Cardiac fibroblast (primary cell): ENCODE results near the gene SMAD5.

ENCODE experiments used
- DNase-seq, 2 donors: peaks; one replicate each; pipeline versions ENCODE4 v3.0.0 to v3.0.0-alpha.2; 2010; ENCODE audit warnings: low read depth in 2 of 2
- H3K4me3 ChIP-seq, 2 donors: replicated peaks in 1 of 2; 1 replicate in 1 of 2; 2 replicates in 1 of 2; pipeline ENCODE4 v1.5.1; 2011; ENCODE audit warnings: low read depth in 2 of 2, low read length in 2 of 2, mild to moderate bottlenecking in 2 of 2, moderate library complexity in 1 of 2
- TF ChIP-seq, protein P1 (sequence below): IDR thresholded peaks from one replicate; pipeline ENCODE4 v1.5.1; 2011; ENCODE audit warnings: low read depth, mild to moderate bottlenecking, low read length, inconsistent platforms

Gene SMAD5

DNA sequence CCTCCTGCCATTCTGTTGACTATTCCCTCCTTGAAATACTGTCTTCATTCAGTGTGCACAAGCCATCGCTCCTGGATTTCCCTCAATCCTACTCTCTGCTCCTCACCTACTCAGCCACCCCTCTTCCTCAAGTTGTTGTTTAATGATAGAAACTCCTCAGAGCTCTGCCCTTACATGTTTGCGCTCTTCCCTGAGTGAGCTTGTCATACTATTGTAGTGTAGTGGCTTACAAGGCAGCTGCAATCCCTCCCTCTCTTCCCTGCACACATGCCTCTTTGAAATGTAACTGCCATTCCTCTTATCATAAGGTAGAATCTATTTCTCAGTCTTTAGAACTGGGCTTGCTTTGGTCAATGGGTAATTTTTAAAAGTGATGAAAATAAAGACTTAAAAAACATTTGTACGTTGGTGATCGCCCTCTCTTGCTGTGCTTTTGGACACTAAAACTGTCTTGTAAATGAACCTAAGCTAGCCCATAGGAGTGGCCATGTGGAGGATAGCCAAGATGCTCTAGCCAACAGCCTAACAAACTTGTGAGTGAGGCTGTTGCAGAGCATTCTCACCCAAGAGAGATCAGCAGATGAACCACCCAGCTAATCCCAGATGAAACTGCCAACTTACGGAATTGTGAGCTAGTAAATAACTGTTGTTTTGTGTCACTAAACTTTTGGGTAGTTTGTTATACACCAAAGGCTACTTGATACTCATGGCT, 18.1 kb upstream of the SMAD5 start:
- TF ChIP-seq, protein P1, sequence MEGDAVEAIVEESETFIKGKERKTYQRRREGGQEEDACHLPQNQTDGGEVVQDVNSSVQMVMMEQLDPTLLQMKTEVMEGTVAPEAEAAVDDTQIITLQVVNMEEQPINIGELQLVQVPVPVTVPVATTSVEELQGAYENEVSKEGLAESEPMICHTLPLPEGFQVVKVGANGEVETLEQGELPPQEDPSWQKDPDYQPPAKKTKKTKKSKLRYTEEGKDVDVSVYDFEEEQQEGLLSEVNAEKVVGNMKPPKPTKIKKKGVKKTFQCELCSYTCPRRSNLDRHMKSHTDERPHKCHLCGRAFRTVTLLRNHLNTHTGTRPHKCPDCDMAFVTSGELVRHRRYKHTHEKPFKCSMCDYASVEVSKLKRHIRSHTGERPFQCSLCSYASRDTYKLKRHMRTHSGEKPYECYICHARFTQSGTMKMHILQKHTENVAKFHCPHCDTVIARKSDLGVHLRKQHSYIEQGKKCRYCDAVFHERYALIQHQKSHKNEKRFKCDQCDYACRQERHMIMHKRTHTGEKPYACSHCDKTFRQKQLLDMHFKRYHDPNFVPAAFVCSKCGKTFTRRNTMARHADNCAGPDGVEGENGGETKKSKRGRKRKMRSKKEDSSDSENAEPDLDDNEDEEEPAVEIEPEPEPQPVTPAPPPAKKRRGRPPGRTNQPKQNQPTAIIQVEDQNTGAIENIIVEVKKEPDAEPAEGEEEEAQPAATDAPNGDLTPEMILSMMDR, result no peak
- DNase-seq, result no peak
- no peak overlapping the region for H3K4me3 ChIP-seq

DNA sequence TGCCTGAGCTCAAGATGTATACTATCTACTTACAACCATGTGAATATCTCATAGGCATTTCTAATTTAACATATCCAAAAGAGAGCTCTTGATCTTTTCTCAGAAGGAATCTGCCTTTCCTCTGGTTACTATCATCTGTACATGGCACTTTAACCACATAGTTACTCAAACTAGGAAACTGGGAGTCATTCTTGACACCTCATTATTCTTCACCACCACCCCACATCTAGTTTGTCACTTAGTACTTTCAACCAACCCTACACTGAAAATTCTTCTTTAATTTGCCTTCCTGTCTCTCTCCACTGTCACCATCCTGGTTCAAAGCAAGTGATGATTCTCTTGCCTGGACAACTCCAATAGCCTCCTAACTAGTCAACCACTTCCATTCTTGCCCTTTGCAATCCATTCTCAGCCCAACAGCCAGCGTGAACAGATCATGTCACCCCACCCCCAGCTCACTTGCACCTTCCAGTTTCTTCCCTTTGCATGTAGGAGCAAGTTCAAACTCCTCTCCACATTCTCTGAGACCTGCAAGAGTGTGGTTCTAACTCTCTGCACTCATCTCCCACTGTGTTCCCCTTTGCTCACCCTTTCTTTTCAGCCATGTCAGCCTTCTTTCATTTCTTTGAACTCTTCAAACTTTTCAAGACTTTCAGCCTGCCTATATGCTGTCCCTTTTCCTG, 17.3 kb upstream of the SMAD5 start:
- TF ChIP-seq, protein P1, result no peak
- DNase-seq, result no peak
- H3K4me3 ChIP-seq, result no peak overlapping the region

DNA sequence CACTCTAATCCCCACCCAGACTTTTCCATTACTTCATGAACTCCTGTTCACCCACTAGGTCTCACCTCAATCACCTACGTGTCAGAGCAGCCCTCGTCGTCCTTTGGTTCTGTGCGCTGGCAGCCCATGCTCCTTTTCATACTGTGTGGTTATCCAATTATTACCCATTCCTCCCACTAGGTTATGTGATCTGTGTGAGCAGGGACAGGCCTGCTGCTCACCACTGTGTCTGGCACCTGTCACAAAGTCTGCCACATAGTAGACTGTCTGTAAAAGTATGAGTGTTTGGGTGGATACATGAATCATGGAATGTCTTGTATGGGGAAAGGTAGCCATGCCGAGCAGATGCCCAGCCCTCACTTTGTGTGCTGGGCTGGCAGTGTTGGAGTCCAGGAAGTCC, 12.1 kb upstream of the SMAD5 start:
- DNase-seq, result no peak
- no peak overlapping the region for H3K4me3 ChIP-seq
- TF ChIP-seq, protein P1, result no peak

GRCh38 chr5:136123236-136123768, 9.3 kb upstream of the SMAD5 start:
- H3K4me3 ChIP-seq, result no peak overlapping the region
- TF ChIP-seq, protein P1, result no peak
- peak in 1 of 2 donors; percentile 41 for DNase-seq

GRCh38 chr5:136127560-136127959, 5.1 kb upstream of the SMAD5 start:
- DNase-seq, result no peak
- TF ChIP-seq, protein P1, result no peak
- H3K4me3 ChIP-seq, result no peak overlapping the region

DNA sequence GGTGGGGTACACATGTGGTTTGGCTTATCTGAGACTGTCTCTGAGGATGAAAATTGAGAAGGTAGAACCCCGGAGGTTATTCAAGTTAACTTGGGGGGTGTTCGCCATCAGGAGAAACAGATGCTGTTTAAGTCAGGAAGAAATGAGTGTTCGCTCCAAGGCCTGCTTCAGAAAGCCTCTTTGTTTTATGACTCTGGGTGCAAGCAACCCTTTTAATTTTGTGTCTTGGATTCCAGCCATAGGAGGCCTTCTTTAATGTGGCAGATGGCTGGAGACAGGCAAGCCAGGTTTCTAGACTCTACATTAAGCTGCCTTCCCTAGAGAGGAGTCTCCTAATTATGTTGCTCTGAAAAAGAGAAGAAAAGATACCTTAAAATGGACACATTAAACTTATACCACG, 4.2 kb upstream of the SMAD5 start:
- no peak overlapping the region for H3K4me3 ChIP-seq
- TF ChIP-seq, protein P1, result no peak
- DNase-seq, result no peak
